Bronchial epithelial cell (primary cell): ENCODE results near the gene CAMK2D. TPM values are rescaled to one million over a fixed set of nuclear protein-coding genes. Genes with fewer than 3 reads are reported as not detected.
"Not testable (repeated sequence)": the region's sequence is repeated elsewhere in the genome, so short reads cannot be mapped to it uniquely, and the experiment has no call there.

Source experiments
- DNase-seq: peaks from one replicate; pipeline ENCODE4 v3.0.0-alpha.2; 2010; ENCODE audit warnings: low read depth
- FAIRE-seq: peaks from 2 replicates; lab custom pipeline; 2011; peaks lifted over from hg19 to GRCh38; lab: Jason Lieb, UNC
- H3K27me3 ChIP-seq: 2 replicates; pipeline ENCODE4 v1.5.1; 2011; ENCODE audit warnings: low read length; ENCODE audit not compliant: control insufficient read depth, insufficient read depth
- H3K36me3 ChIP-seq: 2 replicates; pipeline ENCODE4 v1.5.1; 2011; ENCODE audit warnings: low read length; ENCODE audit not compliant: control insufficient read depth, insufficient read depth
- H3K4me3 ChIP-seq: 2 replicates; pipeline ENCODE4 v1.5.1; 2011; ENCODE audit warnings: mild to moderate bottlenecking, low read depth, low read length, control low read depth
- total RNA-seq: library from RNA; depleted of rRNA; stranded (reverse); fragments of >200 nt; gene quantifications from 2 replicates; pipeline ENCODE4 v1.2.1, GENCODE V29; 2014
- TF ChIP-seq, protein P1 (sequence below): IDR thresholded peaks from 2 replicates; pipeline ENCODE4 v1.5.1; 2011; ENCODE audit warnings: mild to moderate bottlenecking, moderate library complexity, low read length, control low read depth, inconsistent platforms; ENCODE audit not compliant: insufficient read depth, severe bottlenecking

The CAMK2D gene
- total RNA-seq, 1 donor from 2014 or later, result 50.8 TPM

DNA sequence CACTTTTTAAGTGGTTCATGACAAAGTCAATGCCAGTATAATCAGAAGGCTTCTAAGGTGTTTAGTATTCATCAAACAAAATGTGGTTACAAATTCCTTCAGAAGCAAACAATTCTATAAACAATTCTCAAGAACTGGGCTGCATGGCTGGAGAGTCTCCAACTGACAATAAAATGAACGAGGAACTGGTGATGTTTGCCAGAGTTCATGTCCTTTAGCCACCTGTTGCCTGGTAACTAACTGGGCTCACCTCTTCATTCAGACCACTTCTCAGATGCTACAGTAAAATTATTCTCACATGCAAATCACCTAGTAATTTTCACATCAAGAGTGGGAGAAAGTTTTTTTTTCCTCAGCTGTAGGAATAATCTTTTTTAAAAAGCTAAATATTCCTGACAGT is 53.3 kb downstream of the CAMK2D start:
- Histone ChIP-seq H3K4me3 (no peak overlapping the region), H3K27me3 (no peaks in the 10 kb centered on the region), H3K36me3 (no peaks in the 10 kb centered on the region)
- DNase-seq, result no peak
- FAIRE-seq, result no peak
- TF ChIP-seq, protein P1, sequence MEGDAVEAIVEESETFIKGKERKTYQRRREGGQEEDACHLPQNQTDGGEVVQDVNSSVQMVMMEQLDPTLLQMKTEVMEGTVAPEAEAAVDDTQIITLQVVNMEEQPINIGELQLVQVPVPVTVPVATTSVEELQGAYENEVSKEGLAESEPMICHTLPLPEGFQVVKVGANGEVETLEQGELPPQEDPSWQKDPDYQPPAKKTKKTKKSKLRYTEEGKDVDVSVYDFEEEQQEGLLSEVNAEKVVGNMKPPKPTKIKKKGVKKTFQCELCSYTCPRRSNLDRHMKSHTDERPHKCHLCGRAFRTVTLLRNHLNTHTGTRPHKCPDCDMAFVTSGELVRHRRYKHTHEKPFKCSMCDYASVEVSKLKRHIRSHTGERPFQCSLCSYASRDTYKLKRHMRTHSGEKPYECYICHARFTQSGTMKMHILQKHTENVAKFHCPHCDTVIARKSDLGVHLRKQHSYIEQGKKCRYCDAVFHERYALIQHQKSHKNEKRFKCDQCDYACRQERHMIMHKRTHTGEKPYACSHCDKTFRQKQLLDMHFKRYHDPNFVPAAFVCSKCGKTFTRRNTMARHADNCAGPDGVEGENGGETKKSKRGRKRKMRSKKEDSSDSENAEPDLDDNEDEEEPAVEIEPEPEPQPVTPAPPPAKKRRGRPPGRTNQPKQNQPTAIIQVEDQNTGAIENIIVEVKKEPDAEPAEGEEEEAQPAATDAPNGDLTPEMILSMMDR, result no peak

DNA sequence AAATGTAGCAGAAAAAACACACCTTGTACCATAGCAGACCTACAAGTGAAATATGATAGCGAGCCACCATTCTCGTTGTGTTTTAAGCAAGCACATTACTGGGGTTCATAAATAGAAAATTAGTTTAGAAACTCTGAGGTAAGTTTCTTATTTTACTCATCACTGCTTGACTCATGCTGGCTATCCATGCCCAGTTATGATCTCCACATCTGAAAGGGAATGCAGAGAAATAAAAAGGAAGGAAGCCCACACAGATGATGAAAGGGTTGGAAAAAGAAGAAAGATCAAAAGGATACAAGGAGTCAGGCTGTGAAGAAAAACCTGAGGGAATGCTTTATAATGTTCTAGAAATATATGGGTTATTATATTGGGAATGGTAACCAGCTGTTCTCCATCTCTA is 54.5 kb downstream of the CAMK2D start:
- no peak overlapping the region for H3K4me3 ChIP-seq
- DNase-seq (peak; percentile 35), FAIRE-seq (no peak)
- TF ChIP-seq, protein P1, result no peak
- no peaks in the 10 kb centered on the region for H3K36me3 ChIP-seq
- no peaks in the 10 kb centered on the region for H3K27me3 ChIP-seq

DNA sequence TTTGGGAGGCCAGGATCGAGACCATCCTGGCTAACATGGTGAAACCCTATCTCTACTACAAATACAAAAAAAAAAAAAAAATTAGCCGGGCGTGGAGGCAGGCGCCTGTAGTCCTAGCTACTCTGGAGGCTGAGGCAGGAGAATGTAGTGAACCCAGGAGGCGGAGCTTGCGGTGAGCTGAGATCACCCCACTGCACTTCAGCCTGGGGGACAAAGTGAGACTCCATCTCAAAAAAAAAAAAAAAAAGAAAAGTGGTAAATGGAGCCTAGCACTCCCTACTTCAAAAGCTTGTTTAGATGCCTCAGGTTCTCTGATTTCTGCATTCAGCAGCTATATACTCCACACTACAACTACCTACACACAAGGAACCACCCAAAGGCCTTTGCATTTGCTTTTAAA is 56.4 kb downstream of the CAMK2D start:
- FAIRE-seq, DNase-seq, H3K27me3 ChIP-seq, H3K36me3 ChIP-seq, H3K4me3 ChIP-seq: not testable (repeated sequence)

DNA sequence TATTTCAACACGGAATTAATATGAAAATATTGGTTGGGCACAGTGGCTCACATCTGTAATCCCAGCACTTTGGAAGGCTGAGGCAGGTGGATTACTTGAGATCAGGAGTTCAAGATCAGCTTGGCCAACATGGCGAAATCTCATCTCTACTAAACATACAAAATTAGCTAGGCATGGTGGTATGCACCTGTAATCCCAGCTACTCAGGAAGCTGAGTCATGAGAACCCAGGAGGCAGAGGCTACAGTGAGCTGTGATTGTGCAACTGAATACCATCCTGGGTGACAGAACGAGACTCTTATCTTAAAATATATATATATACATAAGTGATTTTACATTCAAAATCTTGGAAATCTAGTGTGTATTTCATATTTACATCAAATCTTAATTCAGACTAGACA is 58.9 kb downstream of the CAMK2D start:
- not testable (repeated sequence) for FAIRE-seq
- peak; percentile 89 for DNase-seq

DNA sequence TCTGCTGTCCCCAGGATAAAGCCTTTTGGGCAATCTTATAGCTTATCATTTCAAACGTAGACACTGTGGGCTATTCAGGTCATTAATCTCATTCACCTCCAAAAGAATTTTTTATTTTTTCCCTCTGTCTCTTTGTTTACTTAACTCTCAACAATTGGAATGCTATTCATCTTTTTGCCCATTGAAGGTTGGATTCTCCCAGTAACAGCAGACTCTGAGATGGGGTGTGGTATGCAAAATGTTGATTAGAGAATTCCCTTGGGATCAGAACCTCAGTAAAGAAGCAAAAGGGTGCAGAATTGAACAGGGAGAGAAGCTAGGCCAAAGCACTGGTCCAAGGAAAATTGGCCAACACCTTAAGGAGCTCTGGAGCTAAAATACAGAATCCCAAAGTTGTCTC is 60.4 kb downstream of the CAMK2D start:
- no peaks in the 10 kb centered on the region for H3K36me3 ChIP-seq
- FAIRE-seq (no peak), DNase-seq (no peak)
- H3K27me3 ChIP-seq, result no peaks in the 10 kb centered on the region
- no peak overlapping the region for H3K4me3 ChIP-seq
- TF ChIP-seq, protein P1, result no peak

More for the DNA sequence above, 58.9 kb downstream of the CAMK2D start:
- H3K27me3 ChIP-seq, H3K4me3 ChIP-seq, H3K36me3 ChIP-seq: not testable (repeated sequence)

DNA sequence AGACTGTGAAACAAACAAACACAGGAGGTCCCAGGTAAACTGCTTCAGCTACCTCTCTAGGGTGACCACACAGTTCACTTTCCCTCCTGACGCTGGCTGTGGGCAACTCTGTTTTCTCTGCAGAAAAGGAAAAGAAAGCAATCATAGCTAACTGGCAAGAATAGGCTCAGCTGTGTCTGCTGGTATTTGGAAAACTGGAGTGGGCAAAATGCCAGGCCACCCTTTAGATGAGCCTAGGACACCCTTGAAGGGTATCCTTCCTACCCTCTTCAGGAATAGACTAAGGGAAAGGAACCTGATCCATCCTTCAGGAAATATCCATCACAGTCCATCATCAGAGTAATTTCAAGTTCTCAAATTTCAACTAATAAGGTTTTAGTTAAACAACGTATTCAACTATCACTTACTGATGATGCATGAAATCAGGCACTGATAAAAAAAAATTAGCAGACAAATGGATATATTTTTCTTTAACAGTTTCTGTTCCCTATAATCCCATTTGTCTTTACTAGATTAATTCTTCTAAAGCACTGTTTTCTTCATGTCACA is 60.9 kb downstream of the CAMK2D start:
- H3K27me3 ChIP-seq, result no peaks in the 10 kb centered on the region
- no peaks in the 10 kb centered on the region for H3K36me3 ChIP-seq
- H3K4me3 ChIP-seq, result no peak overlapping the region
- TF ChIP-seq, protein P1, result no peak
- FAIRE-seq (no peak), DNase-seq (no peak)

DNA sequence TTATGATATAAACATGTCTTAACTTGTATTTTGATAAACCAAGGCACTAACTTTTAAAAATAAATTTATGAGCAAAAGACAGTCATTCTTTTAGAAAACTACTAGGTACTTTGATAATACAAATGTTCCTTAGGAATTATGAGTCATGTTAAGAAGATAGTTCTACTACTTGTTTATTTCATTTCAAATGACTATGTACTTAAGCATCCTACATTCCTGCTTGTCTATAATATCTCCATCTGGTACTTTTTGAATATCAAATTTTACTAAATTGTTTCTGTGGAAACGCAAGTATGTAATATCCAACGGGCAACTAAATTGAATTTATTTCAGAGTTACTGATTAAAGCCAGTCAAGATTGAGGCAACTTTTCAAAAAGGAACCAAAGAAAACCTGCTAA is 61.8 kb downstream of the CAMK2D start:
- H3K27me3 ChIP-seq, result no peaks in the 10 kb centered on the region
- DNase-seq (peak; percentile 39), FAIRE-seq (no peak)
- H3K36me3 ChIP-seq, result no peaks in the 10 kb centered on the region
- TF ChIP-seq, protein P1, result no peak
- H3K4me3 ChIP-seq, result no peak overlapping the region
